ENCODE results near the gene CCDC88B. TPM values are rescaled to one million over a fixed set of nuclear protein-coding genes. Genes with fewer than 3 reads are reported as not detected.

Gene CCDC88B
- total RNA-seq, 1 donor from 2014 or later, result 0.30 TPM

- H3K27ac Mint-ChIP-seq (ENCODE audit: unreplicated experiment), result peak overlapping the region; percentile 96
- no peak for TF ChIP-seq CTCF (IDR thresholded peaks at IDR 0.05)
- no peak for DNase-seq (ENCODE audit: extremely low spot score, unreplicated experiment)
- peaks cover 29% of the 10 kb centered on the region for H3K4me1 Mint-ChIP-seq (ENCODE audit: unreplicated experiment)
- H3K4me3 Mint-ChIP-seq (ENCODE audit: unreplicated experiment), result peak overlapping the region; percentile 86
- peaks cover 6% of the 10 kb centered on the region for H3K27me3 Mint-ChIP-seq (ENCODE audit: unreplicated experiment)
- H3K9me3 Mint-ChIP-seq (ENCODE audit: unreplicated experiment), result no peaks in the 10 kb centered on the region
- H3K36me3 Mint-ChIP-seq (ENCODE audit: unreplicated experiment), result no peaks in the 10 kb centered on the region
These were observed 36.0 kb upstream of the CCDC88B start for GRCh38 chr11:64304032-64304315.

GRCh38 chr11:64304316-64305072, 35.5 kb upstream of the CCDC88B start:
- no peaks in the 10 kb centered on the region for H3K9me3 Mint-ChIP-seq (ENCODE audit: unreplicated experiment)
- H3K4me1 Mint-ChIP-seq (ENCODE audit: unreplicated experiment), result peaks cover 28% of the 10 kb centered on the region
- DNase-seq (ENCODE audit: extremely low spot score, unreplicated experiment), result peak; percentile 96
- no peaks in the 10 kb centered on the region for H3K36me3 Mint-ChIP-seq (ENCODE audit: unreplicated experiment)
- peak overlapping the region; percentile 86 for H3K4me3 Mint-ChIP-seq (ENCODE audit: unreplicated experiment)
- peaks cover 6% of the 10 kb centered on the region for H3K27me3 Mint-ChIP-seq (ENCODE audit: unreplicated experiment)
- peak; percentile 93 for TF ChIP-seq CTCF (IDR thresholded peaks at IDR 0.05)
- peak overlapping the region; percentile 96 for H3K27ac Mint-ChIP-seq (ENCODE audit: unreplicated experiment)

- peak within 1 kb of the TSS; percentile 91 for H3K4me3 Mint-ChIP-seq (ENCODE audit: unreplicated experiment)
- H3K4me1 Mint-ChIP-seq (ENCODE audit: unreplicated experiment), result peaks cover 25% of the 10 kb centered on the region
- TF ChIP-seq CTCF (IDR thresholded peaks at IDR 0.05), result no peak
- no peaks in the 10 kb centered on the region for H3K9me3 Mint-ChIP-seq (ENCODE audit: unreplicated experiment)
- DNase-seq (ENCODE audit: extremely low spot score, unreplicated experiment), result peak; percentile 100
- peak within 1 kb of the TSS; percentile 96 for H3K27ac Mint-ChIP-seq (ENCODE audit: unreplicated experiment)
- H3K27me3 Mint-ChIP-seq (ENCODE audit: unreplicated experiment), result peaks cover 3% of the 10 kb centered on the region
- no peaks in the 10 kb centered on the region for H3K36me3 Mint-ChIP-seq (ENCODE audit: unreplicated experiment)
These were observed 34.8 kb upstream of the CCDC88B start, which contains the start of gene ESRRA for GRCh38 chr11:64305075-64305690. ESRRA (plus strand) TSS chr11:64305524; CDS start chr11:64307180, 1,656 bp downstream.

- DNase-seq (ENCODE audit: extremely low spot score, unreplicated experiment), result no peak
- Mint-ChIP-seq H3K9me3 (ENCODE audit: unreplicated experiment) (no peaks in the 10 kb centered on the region), H3K4me3 (ENCODE audit: unreplicated experiment) (peak overlapping the region; percentile 91), H3K27ac (ENCODE audit: unreplicated experiment) (peak overlapping the region; percentile 75), H3K27me3 (ENCODE audit: unreplicated experiment) (no peaks in the 10 kb centered on the region), H3K36me3 (ENCODE audit: unreplicated experiment) (no peaks in the 10 kb centered on the region), H3K4me1 (ENCODE audit: unreplicated experiment) (peaks cover 18% of the 10 kb centered on the region)
- peak; percentile 48 for TF ChIP-seq CTCF (IDR thresholded peaks at IDR 0.05)
These were observed 34.1 kb upstream of the CCDC88B start for GRCh38 chr11:64305691-64306562.

- Mint-ChIP-seq H3K27ac (ENCODE audit: unreplicated experiment) (peak overlapping the region; percentile 75), H3K4me1 (ENCODE audit: unreplicated experiment) (peaks cover 18% of the 10 kb centered on the region), H3K9me3 (ENCODE audit: unreplicated experiment) (no peaks in the 10 kb centered on the region), H3K36me3 (ENCODE audit: unreplicated experiment) (no peaks in the 10 kb centered on the region), H3K27me3 (ENCODE audit: unreplicated experiment) (no peaks in the 10 kb centered on the region), H3K4me3 (ENCODE audit: unreplicated experiment) (peak overlapping the region; percentile 91)
- no peak for DNase-seq (ENCODE audit: extremely low spot score, unreplicated experiment)
- TF ChIP-seq CTCF (IDR thresholded peaks at IDR 0.05), result no peak
These were observed 33.5 kb upstream of the CCDC88B start for GRCh38 chr11:64306563-64306875.

Measured in osteocyte (in vitro differentiated cells).